Head of caudate nucleus (tissue), 42 donors: ENCODE measurements around the gene ALOX12.
"Not testable (repeated sequence)": the region's sequence is repeated elsewhere in the genome, so short reads cannot be mapped to it uniquely, and the experiment has no call there.

Experiments
- DNase-seq, 42 donors: peaks; one replicate each; pipeline versions ENCODE4 v3.0.0 to v3.0.0-alpha.2; 2020 to 2021; ENCODE audit warnings: mixed read lengths in 7 of 42
- intact Hi-C: fragments of 100-400 bp; cut with DNase I; formaldehyde crosslinking; loops from one replicate; pipeline ENCODE4 v1.15.0; 2022

Gene ALOX12, protein sequence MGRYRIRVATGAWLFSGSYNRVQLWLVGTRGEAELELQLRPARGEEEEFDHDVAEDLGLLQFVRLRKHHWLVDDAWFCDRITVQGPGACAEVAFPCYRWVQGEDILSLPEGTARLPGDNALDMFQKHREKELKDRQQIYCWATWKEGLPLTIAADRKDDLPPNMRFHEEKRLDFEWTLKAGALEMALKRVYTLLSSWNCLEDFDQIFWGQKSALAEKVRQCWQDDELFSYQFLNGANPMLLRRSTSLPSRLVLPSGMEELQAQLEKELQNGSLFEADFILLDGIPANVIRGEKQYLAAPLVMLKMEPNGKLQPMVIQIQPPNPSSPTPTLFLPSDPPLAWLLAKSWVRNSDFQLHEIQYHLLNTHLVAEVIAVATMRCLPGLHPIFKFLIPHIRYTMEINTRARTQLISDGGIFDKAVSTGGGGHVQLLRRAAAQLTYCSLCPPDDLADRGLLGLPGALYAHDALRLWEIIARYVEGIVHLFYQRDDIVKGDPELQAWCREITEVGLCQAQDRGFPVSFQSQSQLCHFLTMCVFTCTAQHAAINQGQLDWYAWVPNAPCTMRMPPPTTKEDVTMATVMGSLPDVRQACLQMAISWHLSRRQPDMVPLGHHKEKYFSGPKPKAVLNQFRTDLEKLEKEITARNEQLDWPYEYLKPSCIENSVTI

DNA sequence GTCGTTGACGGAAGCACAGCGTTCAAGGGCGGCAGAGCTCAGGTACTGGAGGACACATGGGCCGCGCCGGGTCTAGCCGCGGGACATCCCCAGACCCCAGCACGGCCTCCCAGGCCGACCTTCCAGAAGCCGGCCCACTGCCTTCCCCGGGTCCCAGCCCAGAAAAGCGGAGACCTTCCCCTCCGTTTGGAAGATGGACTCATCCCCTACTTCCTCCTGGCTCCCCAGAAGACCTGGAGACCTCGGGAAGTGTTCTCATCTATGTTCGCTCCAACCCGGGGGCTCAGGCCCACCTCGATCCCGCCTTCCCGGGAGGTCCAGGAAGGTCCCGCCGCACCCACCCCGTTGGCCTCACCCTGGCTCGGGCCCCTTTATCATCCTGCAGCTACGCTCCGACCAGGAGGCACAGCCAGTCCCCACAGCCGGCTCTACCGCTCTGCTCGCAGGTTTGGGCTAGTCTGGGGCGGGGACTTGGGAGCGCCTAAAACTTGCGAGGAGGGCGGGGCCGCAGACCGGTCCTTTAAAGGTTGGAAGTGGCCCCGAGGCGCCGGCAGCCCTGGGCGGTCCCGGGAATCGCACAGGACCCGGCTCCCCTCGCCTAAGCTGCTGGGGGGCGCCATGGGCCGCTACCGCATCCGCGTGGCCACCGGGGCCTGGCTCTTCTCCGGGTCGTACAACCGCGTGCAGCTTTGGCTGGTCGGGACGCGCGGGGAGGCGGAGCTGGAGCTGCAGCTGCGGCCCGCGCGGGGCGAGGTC is at the start of gene ALOX12:
Gene ALOX12 (plus strand): TSS at position 550 of the 756 bp plus-strand sequence. CDS start 69 bp downstream, at position 619.
- no peak for DNase-seq
- intact Hi-C loops: no loop called here

DNA sequence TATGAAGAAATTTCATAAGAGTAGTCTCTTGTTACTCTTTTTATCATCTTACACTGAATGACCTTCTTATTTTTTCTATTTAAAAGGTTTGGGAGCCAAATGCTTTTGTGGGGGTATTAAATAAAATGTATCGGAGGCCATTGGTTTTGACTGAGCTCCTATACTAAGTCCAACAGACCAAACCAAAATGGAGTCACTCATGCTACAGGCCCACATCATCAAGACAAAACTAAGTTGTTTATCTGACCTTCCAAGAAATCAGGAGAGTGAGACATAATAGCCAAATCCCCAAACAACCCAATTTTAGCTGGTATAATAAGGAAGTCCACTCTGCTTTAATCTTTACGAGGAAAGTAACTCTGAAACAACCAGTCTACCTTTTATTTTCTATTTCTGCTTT is 48.1 kb upstream of the ALOX12 start:
- intact Hi-C loops: no loop called here
- DNase-seq: no peak

DNA sequence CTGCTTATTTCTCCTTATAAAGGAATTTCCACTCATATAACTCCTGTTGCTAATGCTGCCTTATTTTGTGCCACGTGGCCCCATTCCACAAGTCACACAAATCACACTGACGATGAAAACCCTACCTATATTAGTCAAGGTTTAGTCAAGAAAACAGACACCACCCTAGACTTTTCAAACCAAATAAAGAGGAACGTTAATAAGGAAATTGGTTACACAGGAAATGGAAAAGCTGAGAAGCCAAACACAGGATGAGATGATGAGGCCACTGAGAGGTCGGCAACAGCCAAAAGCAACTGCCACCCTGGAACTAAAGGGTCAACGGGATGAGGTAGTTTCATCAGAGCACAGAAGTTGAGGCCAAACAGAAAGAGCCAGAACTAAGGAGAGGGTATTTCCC is 47.3 kb upstream of the ALOX12 start:
- DNase-seq: no peak
- intact Hi-C loops: no loop called here

DNA sequence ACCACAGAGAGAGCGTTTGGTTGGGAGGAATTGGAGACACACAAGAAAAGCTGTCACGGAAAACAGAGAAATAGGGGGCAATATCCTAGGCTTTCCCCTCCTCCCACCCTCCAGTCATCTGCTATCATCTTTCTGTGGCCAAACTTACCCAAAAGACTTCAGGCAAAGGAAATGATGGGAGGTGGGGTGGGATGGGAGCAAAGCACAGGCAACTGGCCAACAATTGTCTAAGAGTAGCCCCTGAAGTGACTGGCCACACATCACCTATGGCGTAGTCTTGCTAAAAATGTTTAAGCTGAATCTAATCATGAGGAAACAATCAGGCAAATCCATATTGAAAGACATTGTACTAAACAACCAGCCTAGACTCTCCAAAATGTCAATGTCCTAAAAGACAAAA is 46.9 kb upstream of the ALOX12 start:
- intact Hi-C loops: no loop called here
- no peak for DNase-seq

DNA sequence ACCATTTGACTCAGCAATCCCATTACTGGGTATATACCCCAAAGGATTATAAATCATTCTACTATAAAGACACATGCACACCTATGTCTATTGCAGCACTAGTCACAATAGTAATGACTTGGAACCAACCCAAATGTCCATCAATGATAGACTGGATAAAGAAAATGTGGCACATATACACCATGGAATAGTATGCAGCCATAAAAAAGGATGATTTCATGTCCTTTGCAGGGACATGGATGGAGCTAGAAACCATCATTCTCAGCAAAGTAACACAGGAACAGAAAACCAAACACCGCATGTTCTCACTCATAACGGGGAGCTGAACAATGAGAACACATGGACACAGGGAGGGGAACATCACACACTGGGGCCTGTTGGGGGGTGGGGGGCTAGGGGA is 44.9 kb upstream of the ALOX12 start:
- intact Hi-C loops, DNase-seq: not testable (repeated sequence)

DNA sequence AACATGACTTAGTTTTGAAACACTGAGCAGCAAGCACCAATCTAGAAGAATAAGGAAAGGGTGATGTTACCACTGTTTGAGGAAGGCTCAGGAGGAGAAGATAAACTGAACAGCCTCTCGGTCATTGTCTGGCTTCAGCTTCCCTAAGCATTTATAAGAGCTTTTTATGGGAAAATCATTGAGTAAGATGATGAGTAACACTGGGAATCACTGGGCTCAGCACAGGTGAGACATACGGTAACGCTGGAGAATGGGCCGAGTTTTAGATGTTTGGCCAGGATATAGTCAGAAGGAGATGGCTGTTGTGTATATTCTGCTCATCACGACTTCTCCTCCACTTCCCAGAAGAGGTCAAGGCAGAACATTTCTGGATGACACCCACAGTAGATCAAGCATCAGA is 42.2 kb upstream of the ALOX12 start:
- DNase-seq: no peak
- intact Hi-C loops: no loop called here

DNA sequence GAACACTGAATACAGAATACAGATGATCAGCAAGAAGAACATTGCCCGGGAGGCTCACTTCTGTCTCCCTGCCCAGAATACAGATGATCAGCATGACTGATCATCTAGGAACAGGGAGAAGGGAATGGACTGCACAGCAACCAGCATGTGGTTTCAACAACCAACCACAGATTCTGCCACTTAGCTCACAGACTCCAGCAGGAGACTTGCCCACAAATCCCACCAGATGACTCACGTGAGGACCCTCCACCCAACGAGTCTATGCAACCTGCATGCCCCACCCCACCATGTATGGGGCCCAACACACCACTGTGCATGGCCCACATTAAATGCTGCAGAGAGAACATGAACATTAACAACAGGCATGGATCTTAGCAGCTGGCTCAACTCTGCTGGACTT is 36.1 kb upstream of the ALOX12 start:
- no peak for DNase-seq
- intact Hi-C loops: no loop called here

DNA sequence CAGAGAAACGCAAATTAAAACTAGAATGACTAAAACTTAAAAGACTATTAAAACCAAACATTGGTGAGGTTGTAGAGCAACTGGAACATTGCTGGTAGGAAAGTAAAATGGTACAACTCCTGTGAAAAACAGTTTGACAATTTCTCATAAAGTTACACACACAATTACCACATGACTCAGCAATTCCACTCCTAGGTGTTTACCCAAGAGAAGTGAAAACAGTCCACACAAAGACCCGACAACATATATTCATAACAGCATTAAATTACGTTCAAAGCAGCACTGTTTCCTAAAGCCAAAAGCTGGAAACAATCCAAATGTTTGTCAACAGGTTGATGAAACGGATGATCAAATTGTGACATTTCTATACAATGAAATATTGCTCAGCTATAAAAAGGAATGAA is 26.5 kb upstream of the ALOX12 start:
- intact Hi-C loops: no loop called here
- DNase-seq: no peak

DNA sequence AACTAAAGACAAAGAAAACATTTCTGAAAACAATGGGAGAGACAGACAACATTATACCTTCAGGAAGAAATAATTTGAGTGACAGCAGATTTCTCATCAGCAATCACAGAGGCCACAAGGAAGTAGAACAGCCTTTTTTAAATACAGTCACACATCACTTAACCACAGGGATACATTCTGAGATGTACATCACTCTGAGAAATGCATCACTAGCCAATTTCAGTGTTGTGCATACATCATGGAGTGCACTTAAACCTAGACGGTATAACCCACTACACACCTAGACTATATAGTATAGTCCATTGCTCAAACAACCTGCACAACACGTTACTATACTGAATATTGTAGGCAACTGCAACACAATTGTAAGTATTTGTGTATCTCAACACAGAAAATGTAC is 24.9 kb upstream of the ALOX12 start:
- intact Hi-C loops: no loop called here
- no peak for DNase-seq

DNA sequence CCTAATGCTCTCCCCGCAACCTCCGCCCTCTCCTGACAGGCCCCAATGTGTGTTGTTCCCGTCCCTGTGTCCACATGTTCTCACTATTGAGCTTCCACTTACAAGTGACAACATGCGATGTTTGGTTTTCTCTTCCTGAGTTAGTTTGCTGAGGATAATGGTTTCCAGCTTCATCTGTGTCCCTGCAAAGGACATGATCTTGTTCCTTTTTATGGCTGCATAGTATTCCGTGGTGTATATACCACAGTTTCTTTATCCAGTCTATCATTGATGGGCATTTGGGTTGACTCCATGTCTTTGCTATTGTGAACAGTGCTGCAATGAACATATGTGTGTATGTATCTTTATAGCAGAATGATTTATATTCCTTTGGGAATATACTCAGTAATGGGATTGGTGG is 16.4 kb upstream of the ALOX12 start:
- intact Hi-C loops, DNase-seq: not testable (repeated sequence)

DNA sequence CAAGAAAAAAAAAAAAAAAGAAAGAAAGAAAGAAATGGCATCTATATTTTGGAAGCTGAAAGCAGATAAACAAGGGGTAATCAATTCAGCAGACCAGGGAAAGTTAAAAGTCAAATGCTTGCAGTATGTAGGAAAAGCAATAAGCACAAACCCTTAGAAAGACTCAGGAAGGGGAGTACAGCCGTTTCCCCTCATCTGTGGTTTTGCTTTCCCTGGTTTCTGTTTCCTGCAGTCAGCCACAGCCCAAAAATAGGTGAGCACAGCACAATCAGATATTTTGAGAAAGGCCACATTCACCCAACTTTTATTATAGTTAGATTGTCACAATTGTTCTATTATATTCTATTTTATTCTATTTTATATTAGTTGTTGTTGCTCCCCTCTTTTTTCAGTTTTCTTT is 14.4 kb upstream of the ALOX12 start:
- DNase-seq: no peak
- intact Hi-C loops: no loop called here

DNA sequence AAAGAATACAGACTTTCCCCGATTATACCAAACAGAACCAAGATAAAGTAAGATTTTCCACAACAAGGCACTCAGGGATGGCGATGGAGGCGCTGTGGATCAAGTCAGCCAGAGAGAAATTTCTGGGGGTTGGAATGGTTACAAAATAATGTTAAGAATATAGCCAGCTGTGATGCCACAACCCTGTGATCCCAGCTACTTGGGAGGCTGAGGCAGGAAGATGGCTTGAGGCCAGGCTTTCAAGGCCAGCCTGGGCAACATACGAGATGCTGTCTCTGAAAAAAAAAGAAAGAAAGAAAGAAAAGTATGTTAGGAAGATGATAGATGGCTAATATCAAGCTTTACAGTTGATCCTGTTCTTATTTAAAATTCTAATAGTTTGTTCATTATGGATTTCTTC is 10.6 kb upstream of the ALOX12 start:
- no peak for DNase-seq
- intact Hi-C loops: no loop called here

DNA sequence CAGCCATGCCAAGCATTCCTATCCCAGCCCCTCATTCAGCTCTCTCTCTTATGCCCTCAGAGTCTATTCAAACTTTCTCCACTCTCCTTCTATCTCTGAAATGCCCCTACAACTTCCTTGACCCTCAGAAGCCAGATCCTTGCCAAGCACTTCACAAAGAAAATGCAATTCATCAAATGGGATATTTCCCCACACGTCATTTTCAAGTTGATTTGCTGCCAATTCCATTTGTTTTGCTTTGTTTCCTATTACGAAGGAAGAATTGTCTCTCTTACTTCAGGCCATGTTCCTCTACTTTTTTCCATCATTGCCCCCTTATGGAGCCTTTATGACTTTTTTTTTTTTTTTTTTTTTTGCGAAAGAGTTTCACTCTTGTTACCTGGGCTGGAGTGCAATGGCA is 9.2 kb upstream of the ALOX12 start:
- no peak for DNase-seq
- intact Hi-C loops: no loop called here

DNA sequence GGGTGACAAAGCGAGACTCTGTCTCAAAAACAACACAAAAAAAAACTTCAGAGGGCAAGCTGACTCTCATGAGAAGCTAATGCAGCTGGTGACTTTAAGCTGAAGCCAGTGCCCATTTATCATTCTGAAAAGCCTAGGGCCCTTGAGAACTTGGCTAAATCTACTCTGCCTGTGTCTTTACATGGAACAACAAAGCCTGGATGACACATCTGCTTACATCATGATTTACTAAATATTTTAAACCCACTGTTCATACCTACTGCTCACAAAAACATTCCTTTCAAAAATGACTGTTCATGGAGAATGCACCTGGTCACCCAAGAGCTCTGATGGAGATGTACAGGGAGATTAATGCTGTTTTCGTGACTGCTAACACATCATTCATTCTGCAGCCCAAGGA is 6.1 kb upstream of the ALOX12 start:
- intact Hi-C loops: no loop called here
- DNase-seq: no peak

DNA sequence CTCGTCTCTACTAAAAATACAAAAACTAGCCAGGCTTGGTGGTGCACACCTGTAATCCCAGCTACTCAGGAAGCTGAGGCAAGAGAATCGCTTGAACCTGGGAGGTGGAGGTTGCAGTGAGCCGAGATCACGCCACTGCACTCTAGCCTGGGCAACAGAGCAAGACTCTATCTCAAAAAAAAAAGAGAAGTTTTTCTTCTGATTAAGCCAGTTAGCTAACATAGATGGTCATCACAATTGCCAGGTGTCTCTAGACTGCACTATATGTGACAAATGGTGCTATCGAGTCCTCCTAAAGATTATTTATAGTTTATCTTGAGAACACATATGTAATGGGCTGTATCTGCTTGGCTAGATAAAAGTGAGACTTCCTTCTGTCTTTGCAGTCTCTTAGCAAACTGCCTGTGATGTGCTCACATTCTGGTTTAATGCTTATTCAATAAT is 2.2 kb upstream of the ALOX12 start:
- intact Hi-C loops, DNase-seq: not testable (repeated sequence)

DNA sequence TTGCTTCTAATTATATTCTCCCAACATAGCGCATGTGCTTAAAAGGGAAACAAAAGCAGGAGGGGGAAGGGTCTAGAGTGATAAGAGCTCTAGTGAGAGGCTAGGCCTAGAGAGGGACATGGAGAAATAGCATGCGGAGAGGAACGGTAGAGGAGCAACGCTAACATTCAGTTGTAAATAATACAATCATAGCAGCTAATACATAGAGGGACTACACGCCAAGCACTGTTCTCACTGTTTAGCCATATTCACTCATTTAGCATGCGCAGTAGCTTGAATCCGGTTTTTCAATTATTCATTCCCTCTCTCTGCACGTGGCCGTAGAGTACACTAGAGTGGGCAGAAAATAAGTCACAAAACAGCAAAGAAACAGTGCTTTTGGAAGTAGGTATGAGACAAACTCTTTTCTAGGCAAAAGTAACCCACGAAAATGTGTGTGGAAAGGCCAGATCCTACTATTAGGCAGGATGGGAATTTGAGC is 1.7 kb upstream of the ALOX12 start:
- intact Hi-C loops: no loop called here
- no peak for DNase-seq

DNA sequence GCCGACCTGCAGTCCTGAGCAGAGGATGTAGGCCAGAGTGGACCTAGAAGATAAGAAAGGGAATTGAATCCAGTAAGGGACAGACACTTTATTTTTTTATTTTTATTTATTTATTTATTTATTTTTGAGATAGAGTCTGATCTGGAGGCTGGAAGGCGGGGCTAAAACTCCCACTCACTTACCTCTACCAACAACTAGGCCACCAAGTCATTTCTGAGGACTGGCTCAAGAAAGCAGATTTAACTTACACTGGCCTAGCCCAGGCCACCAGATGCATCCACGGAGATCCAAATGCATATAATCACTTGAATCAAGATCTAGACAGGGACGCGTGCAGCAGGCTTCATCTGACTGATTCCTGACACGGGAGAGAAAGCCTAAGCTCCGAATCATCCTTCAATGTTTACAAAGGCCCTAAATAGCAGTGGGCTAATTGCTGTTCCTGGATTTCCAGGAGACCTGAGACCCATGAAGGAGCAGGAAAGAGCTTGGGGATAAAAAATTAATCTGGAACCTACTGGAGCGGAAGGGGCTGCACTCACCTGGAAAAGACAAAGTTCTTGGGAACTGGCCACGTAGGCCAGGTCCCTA is 1.1 kb upstream of the ALOX12 start:
- intact Hi-C loops: no loop called here
- DNase-seq: no peak

DNA sequence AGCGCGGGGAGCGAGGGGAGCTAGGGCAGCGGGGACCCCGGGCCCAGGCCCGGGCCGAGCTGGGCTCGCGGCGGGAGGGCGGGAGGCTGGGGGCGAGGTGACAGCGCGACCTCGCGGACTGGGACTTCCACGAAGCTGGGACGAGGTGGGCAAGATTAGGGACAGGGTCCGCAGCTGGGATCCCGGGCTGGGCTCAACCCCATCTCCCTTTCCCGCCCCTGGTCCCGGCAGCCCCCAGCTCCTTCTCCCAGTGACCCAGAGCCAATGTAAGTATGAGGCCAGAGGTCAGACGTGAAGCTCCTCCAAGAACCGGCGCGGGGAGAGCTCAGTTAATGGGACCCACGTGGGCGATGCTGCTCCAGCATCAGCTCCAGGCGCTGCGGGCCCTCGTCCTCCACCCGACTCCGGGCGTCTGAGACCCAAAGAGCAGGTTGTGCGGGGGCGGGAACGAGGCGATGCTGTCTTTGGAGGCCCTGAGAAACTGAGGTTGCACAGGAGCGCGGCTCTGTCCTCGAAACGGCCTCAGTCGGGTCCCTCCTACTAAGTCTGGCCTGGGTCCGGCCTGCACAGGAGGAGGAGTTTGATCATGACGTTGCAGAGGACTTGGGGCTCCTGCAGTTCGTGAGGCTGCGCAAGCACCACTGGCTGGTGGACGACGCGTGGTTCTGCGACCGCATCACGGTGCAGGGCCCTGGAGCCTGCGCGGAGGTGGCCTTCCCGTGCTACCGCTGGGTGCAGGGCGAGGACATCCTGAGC is 585 bp downstream of the ALOX12 start:
- DNase-seq: no peak
- intact Hi-C loops: no loop called here

DNA sequence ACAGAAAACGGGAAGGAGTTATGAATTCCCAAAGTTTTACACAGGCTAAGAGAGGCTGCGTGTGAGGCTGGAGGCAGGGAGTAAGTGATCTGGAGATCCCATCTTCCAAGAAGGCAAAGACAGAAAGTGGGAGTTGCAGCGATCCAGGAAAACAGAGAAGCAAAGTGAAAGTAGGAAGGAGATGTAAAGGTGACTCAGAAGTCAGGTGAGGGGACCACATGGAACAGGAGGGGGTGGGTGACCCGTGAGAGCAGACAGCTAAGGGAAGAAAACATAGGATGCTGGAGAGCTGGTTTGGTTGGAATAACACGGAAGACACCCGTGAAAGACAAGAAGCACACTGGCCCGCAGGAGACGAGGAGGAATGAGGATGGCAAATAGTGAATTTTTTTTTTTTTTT is 1.3 kb downstream of the ALOX12 start:
- peak in 11 of 42 donors; percentile 15 to 61 (median 39) for DNase-seq
- intact Hi-C loops: no loop called here
